Measurements from ENCODE around the gene CAPG. TPM values are rescaled to one million over a fixed set of nuclear protein-coding genes. Genes with fewer than 3 reads are reported as not detected.

Gene CAPG
- total RNA-seq, 1 donor from 2014 or later, result 63.1 TPM

- no peak for DNase-seq (ENCODE audit: extremely low read depth, low read depth, low spot score)
Measured at GRCh38 chr2:85439025-85439472, 28.9 kb upstream of the CAPG start.

- no peak for DNase-seq (ENCODE audit: extremely low read depth, low read depth, low spot score)
Measured at GRCh38 chr2:85438201-85439024, 28.2 kb upstream of the CAPG start.

GRCh38 chr2:85437488-85438200, 27.5 kb upstream of the CAPG start:
- no peak for DNase-seq (ENCODE audit: extremely low read depth, low read depth, low spot score)

- DNase-seq (ENCODE audit: extremely low read depth, low read depth, low spot score), result no peak
Measured at GRCh38 chr2:85436836-85437487, 26.8 kb upstream of the CAPG start.

- no peak for DNase-seq (ENCODE audit: extremely low read depth, low read depth, low spot score)
Measured at GRCh38 chr2:85435981-85436835, 26.0 kb upstream of the CAPG start.

DNA sequence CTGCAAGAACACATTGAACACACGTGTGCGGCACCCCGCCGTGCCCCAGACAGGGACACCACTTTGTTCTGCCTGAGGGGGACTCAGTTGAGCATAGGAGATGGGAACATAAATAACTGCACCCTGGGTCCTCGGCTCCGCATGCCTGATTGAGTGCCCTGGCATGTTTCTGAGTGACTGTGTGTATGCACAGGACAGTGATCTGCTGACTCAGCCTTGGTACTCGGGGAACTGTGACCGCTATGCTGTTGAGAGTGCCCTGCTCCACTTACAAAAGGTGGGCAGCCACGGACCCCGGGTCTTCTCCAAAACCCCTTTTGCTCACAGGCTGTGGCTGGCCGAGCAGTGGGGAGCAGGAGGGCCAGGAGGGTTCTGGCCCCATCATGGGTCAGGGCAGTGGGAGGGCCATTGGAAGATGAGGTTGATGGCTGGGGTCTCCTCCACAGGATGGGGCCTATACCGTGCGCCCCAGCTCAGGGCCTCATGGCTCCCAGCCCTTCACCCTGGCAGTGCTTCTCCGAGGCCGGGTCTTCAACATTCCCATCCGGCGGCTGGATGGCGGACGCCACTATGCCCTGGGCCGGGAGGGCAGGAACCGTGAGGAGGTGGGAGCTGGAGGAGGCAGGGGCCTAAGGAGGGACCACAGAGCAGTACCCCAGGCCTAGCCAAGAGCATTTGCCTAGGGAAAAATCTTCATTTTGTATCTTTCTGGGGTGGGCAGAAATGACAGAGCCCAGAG, 25.2 kb upstream of the CAPG start:
- DNase-seq (ENCODE audit: extremely low read depth, low read depth, low spot score), result no peak

- DNase-seq (ENCODE audit: extremely low read depth, low read depth, low spot score), result no peak
Measured at GRCh38 chr2:85434696-85435095, 24.5 kb upstream of the CAPG start.

GRCh38 chr2:85433511-85434089, 23.4 kb upstream of the CAPG start:
- no peak for DNase-seq (ENCODE audit: extremely low read depth, low read depth, low spot score)

DNA sequence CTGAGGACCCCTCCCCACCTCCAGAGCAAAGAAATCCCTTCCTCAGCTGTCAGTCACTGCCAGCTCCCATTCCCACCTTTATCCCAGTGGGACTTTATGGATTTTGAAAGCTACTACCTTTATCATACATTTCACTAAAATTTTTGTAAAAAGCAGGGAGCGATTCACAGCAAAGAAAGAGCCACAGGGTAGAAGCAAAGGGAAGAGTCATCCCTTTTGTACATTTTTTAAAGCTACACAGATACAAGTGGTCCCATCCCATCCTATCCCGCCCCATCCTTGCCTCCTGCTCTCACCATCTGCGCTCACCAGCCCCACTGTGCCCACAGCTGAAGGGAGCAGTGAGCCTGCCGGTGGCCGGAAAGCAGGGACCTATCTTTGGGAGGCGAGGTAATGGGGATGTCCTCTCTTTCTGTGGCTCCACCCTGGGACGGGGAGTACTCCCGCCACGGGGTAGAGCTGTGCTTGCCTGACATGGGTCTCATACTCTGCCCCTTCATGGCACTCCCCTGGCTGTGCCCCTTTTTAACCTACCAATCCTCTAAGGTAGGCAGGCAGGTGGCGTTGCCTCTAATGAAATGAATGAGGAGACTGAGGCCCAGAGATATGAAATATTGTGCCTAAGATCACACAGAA, 21.5 kb upstream of the CAPG start:
- DNase-seq (ENCODE audit: extremely low read depth, low read depth, low spot score), result no peak

DNA sequence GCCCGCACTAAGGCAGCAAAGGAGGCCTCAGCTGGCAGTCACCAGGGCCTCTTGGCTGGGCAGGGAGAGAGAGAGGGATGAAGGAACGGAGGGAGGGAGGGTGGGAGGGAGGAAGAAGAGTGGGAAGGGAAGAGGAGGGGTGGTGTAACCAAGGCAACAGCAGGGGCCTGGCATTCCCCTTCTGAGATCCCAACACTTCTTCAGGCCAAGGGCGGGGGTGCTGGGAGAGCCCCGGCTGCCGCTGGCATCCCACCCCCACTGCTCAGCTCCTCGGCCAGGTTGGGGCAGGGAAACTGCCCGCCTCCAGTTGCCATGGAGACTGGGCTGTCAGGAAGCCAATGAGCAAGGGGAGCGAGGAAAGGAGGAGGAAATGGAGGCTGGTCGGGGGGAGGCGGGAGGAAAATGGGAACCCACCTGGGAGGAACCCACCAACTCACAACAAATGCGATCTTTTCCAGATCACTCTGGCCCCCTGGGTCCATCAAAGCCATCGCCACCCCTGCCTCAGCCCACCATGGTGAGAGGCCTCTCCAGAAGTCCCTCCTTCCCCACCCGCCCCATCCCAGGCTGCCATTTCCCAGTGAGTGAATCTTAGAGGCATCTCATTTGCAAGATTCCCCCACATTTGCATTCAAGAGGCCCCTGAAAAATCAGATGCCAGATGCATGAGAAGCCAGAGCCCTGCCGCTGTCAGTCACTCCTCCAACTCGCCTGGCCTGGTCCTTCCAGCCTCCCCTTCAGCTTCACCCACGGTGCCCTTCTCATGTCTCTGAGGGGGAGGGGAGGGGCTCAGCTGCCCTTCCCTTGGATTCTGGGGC, 20.8 kb upstream of the CAPG start:
- DNase-seq (ENCODE audit: extremely low read depth, low read depth, low spot score), result no peak

GRCh38 chr2:85429924-85430289, 19.7 kb upstream of the CAPG start:
- no peak for DNase-seq (ENCODE audit: extremely low read depth, low read depth, low spot score)

DNA sequence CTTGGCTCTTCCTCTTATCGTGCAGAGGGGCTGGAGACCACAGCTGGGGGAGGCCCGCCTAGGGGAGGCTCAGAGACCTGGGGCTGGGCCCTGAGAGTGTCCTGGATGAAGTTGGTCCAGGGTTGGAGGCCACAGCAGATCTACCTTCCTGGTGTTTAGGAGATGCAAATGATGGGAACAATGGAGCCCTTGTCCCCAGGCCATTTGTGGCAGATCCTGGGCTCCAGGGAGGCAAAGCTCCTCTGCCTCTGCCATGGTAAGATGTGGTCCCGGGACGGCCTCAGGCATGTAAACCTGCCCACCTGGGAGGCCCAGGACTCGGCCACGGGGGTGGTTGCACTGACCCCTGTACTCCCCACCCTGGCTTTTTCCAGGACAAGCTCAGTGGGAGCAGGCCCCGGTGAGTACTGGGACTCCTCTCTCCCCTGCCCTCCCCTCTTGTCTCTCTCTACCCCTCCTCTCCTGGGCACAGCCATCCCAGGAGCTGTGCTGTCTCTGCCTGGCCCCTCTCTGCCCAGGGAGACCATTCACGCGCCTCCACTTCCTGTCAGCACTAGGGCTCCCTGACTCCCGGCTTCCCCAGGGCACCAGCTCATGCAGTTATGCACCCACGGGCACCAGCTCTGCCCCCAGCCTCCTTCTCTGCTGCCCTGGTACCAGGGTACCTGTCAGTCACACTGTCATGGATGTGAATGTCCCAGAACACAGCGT, 19.2 kb upstream of the CAPG start:
- DNase-seq (ENCODE audit: extremely low read depth, low read depth, low spot score), result no peak

DNA sequence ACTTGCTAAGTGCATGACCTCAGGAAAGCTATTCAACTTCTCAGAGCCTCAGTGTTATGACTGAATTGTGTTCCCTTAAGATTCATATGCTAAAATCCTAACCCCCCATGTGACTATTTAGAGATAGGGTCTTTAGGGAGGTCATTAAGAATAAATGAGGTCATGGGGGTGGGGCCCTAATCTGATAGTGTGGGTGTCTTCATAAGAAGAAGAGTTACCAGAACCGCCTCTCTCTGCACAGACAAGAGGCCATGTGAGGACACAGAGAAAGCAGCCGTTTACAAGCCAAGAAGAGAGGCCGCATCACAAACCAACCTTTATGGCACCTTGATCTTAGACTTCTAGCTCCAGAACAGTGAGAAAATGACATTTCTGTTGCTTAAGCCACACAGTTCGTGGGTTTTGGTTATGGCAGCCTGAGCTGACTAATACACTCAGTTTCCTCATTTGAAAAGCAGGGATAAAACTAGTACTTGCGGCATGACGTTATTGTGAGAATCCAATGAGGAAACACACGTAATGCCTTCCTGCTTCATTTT, 18.2 kb upstream of the CAPG start:
- DNase-seq (ENCODE audit: extremely low read depth, low read depth, low spot score), result no peak

GRCh38 chr2:85427300-85427835, 17.2 kb upstream of the CAPG start:
- DNase-seq (ENCODE audit: extremely low read depth, low read depth, low spot score), result no peak

- no peak for DNase-seq (ENCODE audit: extremely low read depth, low read depth, low spot score)
Measured at GRCh38 chr2:85425588-85425987, 15.4 kb upstream of the CAPG start.

- no peak for DNase-seq (ENCODE audit: extremely low read depth, low read depth, low spot score)
Measured at GRCh38 chr2:85423525-85423924, 13.4 kb upstream of the CAPG start.

GRCh38 chr2:85422072-85422457, 11.9 kb upstream of the CAPG start:
- no peak for DNase-seq (ENCODE audit: extremely low read depth, low read depth, low spot score)
